CD4-positive, CD25-positive, alpha-beta regulatory T cell (primary cell): Measurements from ENCODE around the gene PDPK1. TPM values are rescaled to one million over a fixed set of nuclear protein-coding genes. Genes with fewer than 3 reads are reported as not detected.
A peak's percentile ranks its signal among the peaks of the same experiment; 100 is the strongest.
"Not testable (repeated sequence)": the region's sequence is repeated elsewhere in the genome, so short reads cannot be mapped to it uniquely, and the experiment has no call there.

Experiments
- ATAC-seq, 2 donors: fragments of 150-1000 bp; cut with Tn5 transposase; one replicate each; pipeline ENCODE4 v1.10.0; 2021; ENCODE audit warnings: low read depth in 2 of 2, moderate number of reproducible peaks in 2 of 2, moderate library complexity in 1 of 2
- DNase-seq, 3 donors: peaks; one replicate each; pipeline versions ENCODE4 v3.0.0 to v3.0.0-alpha.2; 2012 to 2022; ENCODE audit warnings: mixed read lengths in 1 of 3
- H3K27ac ChIP-seq: one replicate; pipeline ENCODE4 v1.7.0; 2013; ENCODE audit warnings: mild to moderate bottlenecking, low read length; ENCODE audit not compliant: insufficient read depth, poor library complexity, severe bottlenecking
- H3K27me3 ChIP-seq: one replicate; pipeline ENCODE4 v1.7.0; 2013; ENCODE audit warnings: low read length; ENCODE audit not compliant: control insufficient read depth, insufficient read depth
- H3K36me3 ChIP-seq: one replicate; pipeline ENCODE4 v1.7.0; 2013; ENCODE audit warnings: mild to moderate bottlenecking, low read length, moderate library complexity; ENCODE audit not compliant: control insufficient read depth, insufficient read depth
- H3K4me1 ChIP-seq: 2 replicates; pipeline ENCODE4 v1.7.0; 2013; ENCODE audit warnings: mild to moderate bottlenecking, low read length; ENCODE audit not compliant: insufficient read depth, control insufficient read depth, poor library complexity, severe bottlenecking
- H3K4me3 ChIP-seq: one replicate; pipeline ENCODE4 v1.7.0; 2013; ENCODE audit warnings: low read depth, mild to moderate bottlenecking, low read length, moderate library complexity
- H3K9me3 ChIP-seq, 2 experiments: 1 replicate in 1 of 2; 2 replicates in 1 of 2; pipeline ENCODE4 v1.7.0; 2013; ENCODE audit warnings: low read length in 2 of 2, mild to moderate bottlenecking in 1 of 2, moderate library complexity in 1 of 2; ENCODE audit not compliant: control insufficient read depth in 2 of 2
- H3K27ac Mint-ChIP-seq, 3 donors: one replicate each; pipeline ENCODE4 v1.8.0; 2020 to 2022; ENCODE audit warnings: mild to moderate bottlenecking in 3 of 3, mixed read lengths in 3 of 3, moderate library complexity in 2 of 3
- H3K27me3 Mint-ChIP-seq: one replicate; pipeline ENCODE4 v1.8.0; 2022; ENCODE audit warnings: mild to moderate bottlenecking, mixed read lengths
- H3K36me3 Mint-ChIP-seq: one replicate; pipeline ENCODE4 v1.8.0; 2020; ENCODE audit warnings: mixed read lengths
- H3K4me1 Mint-ChIP-seq, 4 donors: one replicate each; pipeline ENCODE4 v1.8.0; 2020 to 2022; ENCODE audit warnings: mixed read lengths in 4 of 4, mild to moderate bottlenecking in 1 of 4
- H3K4me3 Mint-ChIP-seq, 4 donors: one replicate each; pipeline ENCODE4 v1.8.0; 2020 to 2022; ENCODE audit warnings: mild to moderate bottlenecking in 4 of 4, mixed read lengths in 4 of 4, moderate library complexity in 3 of 4
- H3K9me3 Mint-ChIP-seq, 7 donors: one replicate each; pipeline ENCODE4 v1.8.0; 2020 to 2022; ENCODE audit warnings: mixed read lengths in 7 of 7, mild to moderate bottlenecking in 3 of 7, moderate library complexity in 2 of 7
- polyA plus RNA-seq, 4 donors: library from polyadenylated mRNA; unstranded; fragments of 300-500 nt; fragmentation: Illumina TruSeq; gene quantifications; one replicate each; pipeline ENCODE4 v1.2.3, GENCODE V29; 2021
- total RNA-seq: library from RNA; stranded (reverse); gene quantifications from one replicate; pipeline ENCODE4 v1.2.3, GENCODE V29; 2022

Gene PDPK1
- total and polyA plus RNA-seq, 5 donors from 2014 or later, result 28.0 to 57.4 (median 30.5) TPM

DNA sequence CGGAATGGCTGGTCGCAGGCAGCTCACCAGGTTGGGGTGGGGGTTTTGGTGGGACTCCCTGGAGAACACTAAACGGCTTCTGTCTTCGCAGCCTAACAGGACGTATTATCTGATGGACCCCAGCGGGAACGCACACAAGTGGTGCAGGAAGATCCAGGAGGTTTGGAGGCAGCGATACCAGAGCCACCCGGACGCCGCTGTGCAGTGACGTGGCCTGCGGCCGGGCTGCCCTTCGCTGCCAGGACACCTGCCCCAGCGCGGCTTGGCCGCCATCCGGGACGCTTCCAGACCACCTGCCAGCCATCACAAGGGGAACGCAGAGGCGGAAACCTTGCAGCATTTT, 59.7 kb downstream of the PDPK1 start:
- Histone ChIP-seq H3K9me3 (no peaks in the 10 kb centered on the region), H3K4me3 (no peak overlapping the region), H3K27me3 (no peaks in the 10 kb centered on the region), H3K36me3 (peaks cover 30% of the 10 kb centered on the region), H3K4me1 (peaks cover 4% of the 10 kb centered on the region), H3K27ac (no peak overlapping the region)
- Mint-ChIP-seq H3K4me1 (peaks cover 0 to 15% (median 6%) of the 10 kb centered on the region in 4 donors), H3K9me3 (no peaks in the 10 kb centered on the region), H3K27me3 (no peaks in the 10 kb centered on the region), H3K27ac (no peak overlapping the region), H3K4me3 (no peak overlapping the region), H3K36me3 (peaks cover 4% of the 10 kb centered on the region)
- DNase-seq (no peak), ATAC-seq (no peak)

DNA sequence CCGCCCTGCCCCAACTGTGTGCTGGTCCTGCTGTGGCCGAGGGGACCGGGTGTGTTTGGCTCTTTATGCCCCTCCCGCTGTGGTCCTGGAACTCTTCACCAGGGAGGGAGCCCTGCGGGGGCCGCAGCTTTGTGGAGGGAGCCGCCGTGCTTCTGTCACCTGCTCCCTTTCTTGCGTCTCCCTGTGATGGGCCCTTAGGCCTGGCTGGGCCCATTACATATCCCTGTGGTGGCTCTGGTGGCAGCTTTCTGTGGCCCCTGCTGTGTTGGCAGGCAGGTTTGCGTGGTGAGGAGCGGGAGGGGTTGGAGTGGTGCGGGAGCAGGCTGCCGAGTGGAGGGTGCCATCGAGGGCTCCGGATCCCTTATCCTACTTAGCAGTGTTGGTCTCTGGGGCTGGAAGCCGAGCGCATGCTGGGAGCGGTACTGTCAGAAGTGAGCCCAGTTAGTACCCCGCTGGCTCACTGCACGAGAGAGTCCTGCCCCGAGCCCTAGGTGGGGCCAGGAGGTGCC, 60.4 kb downstream of the PDPK1 start:
- Histone ChIP-seq H3K9me3 (no peaks in the 10 kb centered on the region), H3K4me3 (no peak overlapping the region), H3K36me3 (peaks cover 30% of the 10 kb centered on the region), H3K4me1 (peaks cover 7% of the 10 kb centered on the region), H3K27ac (no peak overlapping the region), H3K27me3 (no peaks in the 10 kb centered on the region)
- no peak overlapping the region for H3K4me3 Mint-ChIP-seq
- H3K27me3 Mint-ChIP-seq, result no peaks in the 10 kb centered on the region
- peaks cover 0 to 17% (median 7%) of the 10 kb centered on the region in 4 donors for H3K4me1 Mint-ChIP-seq
- H3K36me3 Mint-ChIP-seq, result peaks cover 4% of the 10 kb centered on the region
- no peak for DNase-seq
- H3K27ac Mint-ChIP-seq, result no peak overlapping the region
- no peak for ATAC-seq
- H3K9me3 Mint-ChIP-seq, result no peaks in the 10 kb centered on the region

DNA sequence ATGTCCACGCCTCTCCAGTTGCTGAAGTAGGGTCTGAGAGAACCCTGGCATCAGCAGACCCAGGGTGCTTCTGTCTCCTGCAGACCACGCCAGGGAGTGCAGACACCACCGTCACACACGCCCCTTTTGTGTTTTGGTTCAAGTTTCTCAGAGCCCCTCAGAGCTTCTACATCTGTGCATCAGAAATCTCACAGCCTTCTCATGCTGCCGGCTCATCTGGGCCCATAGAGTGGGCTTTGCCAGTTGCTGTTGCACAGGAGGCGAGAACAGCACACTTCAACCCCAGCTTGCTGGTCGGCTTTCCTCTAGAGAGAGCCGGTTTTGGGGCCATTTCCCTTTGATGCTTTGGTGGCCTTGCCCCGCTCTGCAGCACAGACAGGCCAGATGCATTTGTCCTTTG, 60.9 kb downstream of the PDPK1 start:
- no peaks in the 10 kb centered on the region for H3K27me3 Mint-ChIP-seq
- DNase-seq (no peak), ATAC-seq (no peak)
- Histone ChIP-seq H3K27me3 (no peaks in the 10 kb centered on the region), H3K36me3 (peaks cover 30% of the 10 kb centered on the region), H3K4me1 (peaks cover 3% of the 10 kb centered on the region), H3K27ac (no peak overlapping the region), H3K4me3 (no peak overlapping the region), H3K9me3 (no peaks in the 10 kb centered on the region)
- peaks cover 4% of the 10 kb centered on the region for H3K36me3 Mint-ChIP-seq
- no peak overlapping the region for H3K4me3 Mint-ChIP-seq
- no peak overlapping the region for H3K27ac Mint-ChIP-seq
- peaks cover 0 to 16% (median 4%) of the 10 kb centered on the region in 4 donors for H3K4me1 Mint-ChIP-seq
- no peaks in the 10 kb centered on the region for H3K9me3 Mint-ChIP-seq

DNA sequence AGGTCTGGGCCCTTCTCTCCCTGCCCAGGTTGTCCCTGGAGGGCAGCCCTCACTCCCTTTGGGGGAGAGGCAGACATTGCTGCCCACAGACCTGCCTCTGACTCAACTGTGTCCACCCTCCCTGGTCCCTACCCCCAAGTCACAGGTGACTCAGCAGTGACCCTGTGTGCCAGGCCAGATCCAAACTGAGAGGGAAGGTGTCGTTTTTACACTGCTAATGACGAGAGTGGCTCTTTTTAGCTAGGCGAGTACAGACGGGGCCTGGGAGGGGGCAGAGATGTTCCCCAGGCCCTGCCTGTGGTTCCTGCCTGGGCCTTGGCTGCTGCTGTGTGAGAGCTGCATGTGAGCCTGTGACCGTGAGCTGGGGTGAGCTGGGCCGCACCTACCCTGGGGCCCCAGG, 61.3 kb downstream of the PDPK1 start:
- H3K9me3 Mint-ChIP-seq, H3K27me3 Mint-ChIP-seq, H3K9me3 ChIP-seq, H3K4me3 ChIP-seq, H3K4me1 ChIP-seq, DNase-seq, H3K4me3 Mint-ChIP-seq, H3K27ac ChIP-seq, H3K27me3 ChIP-seq, ATAC-seq, H3K27ac Mint-ChIP-seq, H3K36me3 Mint-ChIP-seq: not testable (repeated sequence)
- H3K36me3 ChIP-seq, result peaks cover 30% of the 10 kb centered on the region
- peaks cover 0 to 17% (median 2%) of the 10 kb centered on the region in 4 donors for H3K4me1 Mint-ChIP-seq

DNA sequence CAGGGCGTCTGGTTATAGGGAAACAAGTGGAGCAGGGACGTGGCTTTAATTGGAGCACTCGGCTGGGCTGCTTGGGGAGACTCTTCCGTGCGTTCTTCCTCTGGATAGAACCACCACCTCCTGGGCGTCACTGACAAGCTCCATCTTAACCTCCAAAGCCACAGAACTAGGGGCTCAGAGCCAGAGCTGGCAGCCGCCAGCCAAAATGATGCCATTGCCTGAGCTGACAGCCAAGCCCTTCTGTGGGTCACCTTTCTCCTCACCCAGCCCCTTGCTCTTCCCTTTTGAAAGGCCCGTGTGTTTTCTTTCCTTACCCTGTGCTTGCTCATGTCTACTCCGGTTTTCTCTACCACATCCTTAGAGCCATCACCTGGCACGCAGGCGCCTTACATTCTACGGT, 62.0 kb downstream of the PDPK1 start:
- H3K27me3 Mint-ChIP-seq, DNase-seq, H3K36me3 Mint-ChIP-seq: not testable (repeated sequence)

DNA sequence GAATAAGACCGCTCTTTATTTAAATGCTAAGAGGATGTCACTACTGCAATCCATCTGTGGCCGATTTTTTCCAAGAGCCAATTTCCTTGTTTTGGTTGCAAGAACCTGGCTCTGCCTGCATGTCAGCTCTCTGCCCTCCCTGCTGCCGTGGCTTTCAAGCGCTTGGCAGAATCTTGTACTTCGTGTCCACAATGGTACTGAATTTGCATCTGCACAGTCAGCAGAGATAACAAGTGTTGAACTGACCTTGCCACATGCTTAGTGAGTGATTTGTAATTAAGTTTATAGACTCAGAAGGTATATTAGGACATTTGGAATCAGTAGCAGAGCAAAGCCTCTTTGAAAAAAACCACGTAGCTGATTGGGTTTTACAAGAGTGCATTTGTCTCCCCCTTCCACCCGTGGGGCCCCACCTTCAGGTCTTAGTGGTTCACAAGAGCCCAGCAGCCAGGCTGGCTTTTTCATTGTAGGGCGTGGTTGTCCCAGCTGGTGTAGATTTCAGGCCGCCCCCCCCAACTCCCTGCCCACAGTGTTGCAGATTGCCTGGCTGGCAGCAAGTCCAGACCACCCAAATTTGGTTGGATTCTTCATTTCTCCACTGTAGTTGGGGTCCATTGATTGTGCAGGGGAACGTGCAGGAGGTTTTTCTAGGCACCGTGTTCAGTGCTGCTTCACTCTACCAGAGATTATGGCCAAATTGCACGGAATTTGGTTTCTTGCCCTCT, 63.6 kb downstream of the PDPK1 start:
- not testable (repeated sequence) for H3K9me3 ChIP-seq, H3K27me3 ChIP-seq, H3K36me3 Mint-ChIP-seq, ATAC-seq, H3K27ac ChIP-seq, H3K27me3 Mint-ChIP-seq, H3K9me3 Mint-ChIP-seq, DNase-seq, H3K4me1 ChIP-seq, H3K4me3 ChIP-seq
- Mint-ChIP-seq H3K4me1 (peaks cover 0 to 24% (median 7%) of the 10 kb centered on the region in 4 donors), H3K4me3 (peak overlapping the region in 2 of 4 donors; percentile 38 to 56), H3K27ac (peak overlapping the region in 1 of 3 donors; percentile 49)
- peaks cover 23% of the 10 kb centered on the region for H3K36me3 ChIP-seq

More for the DNA sequence above, 62.0 kb downstream of the PDPK1 start:
- H3K27me3 ChIP-seq, H3K9me3 Mint-ChIP-seq, H3K9me3 ChIP-seq, H3K27ac ChIP-seq, H3K4me3 ChIP-seq, H3K4me1 ChIP-seq, ATAC-seq, H3K27ac Mint-ChIP-seq, H3K4me3 Mint-ChIP-seq: not testable (repeated sequence)
- H3K4me1 Mint-ChIP-seq, result peaks cover 0 to 18% (median 1%) of the 10 kb centered on the region in 4 donors
- peaks cover 30% of the 10 kb centered on the region for H3K36me3 ChIP-seq

DNA sequence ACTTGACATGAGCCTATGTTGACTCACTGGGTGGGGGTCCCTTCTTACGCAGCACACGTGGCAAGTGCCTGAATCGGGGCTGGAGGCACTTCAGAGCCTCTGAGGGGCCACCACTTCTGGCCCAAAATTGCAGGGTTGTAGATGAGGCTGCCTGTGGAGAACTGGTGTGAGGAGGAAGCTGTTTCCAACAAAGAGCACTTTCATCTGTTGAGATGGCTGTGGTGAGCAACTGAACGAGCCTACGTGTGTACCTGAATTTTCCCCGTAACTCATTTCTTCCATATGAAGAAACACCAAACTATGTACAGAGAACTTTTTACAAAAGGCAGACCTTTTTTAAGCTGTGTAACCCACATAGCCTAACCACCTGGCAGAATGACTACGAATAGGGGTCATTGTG, 64.4 kb downstream of the PDPK1 start:
- H3K4me1 ChIP-seq, ATAC-seq, H3K4me3 ChIP-seq, H3K36me3 Mint-ChIP-seq, H3K27me3 Mint-ChIP-seq, H3K27ac ChIP-seq, H3K9me3 Mint-ChIP-seq, H3K27ac Mint-ChIP-seq, DNase-seq, H3K27me3 ChIP-seq, H3K9me3 ChIP-seq: not testable (repeated sequence)
- peaks cover 18% of the 10 kb centered on the region for H3K36me3 ChIP-seq
- Mint-ChIP-seq H3K4me3 (peak overlapping the region in 2 of 4 donors; percentile 38 to 97), H3K4me1 (peaks cover 0 to 26% (median 7%) of the 10 kb centered on the region in 4 donors)
